Omental fat pad (tissue), 4 donors: Measurements from ENCODE around the gene SORD. TPM values are rescaled to one million over a fixed set of nuclear protein-coding genes. Genes with fewer than 3 reads are reported as not detected.

Experiments used
- ATAC-seq: fragments of 150-250 bp; one replicate; pipeline ENCODE4 v1.9.1; 2016; ENCODE audit warnings: mild to moderate bottlenecking, moderate library complexity; ENCODE audit not compliant: low FRiP score
- DNase-seq: peaks from one replicate; pipeline ENCODE4 v3.0.0-alpha.2; 2019; ENCODE audit warnings: low spot score
- CTCF ChIP-seq, 3 donors: fragments of 450-650 bp; IDR thresholded peaks; one replicate each; pipeline ENCODE4 v1.5.1; 2016 to 2017; ENCODE audit warnings: antibody characterized with exemption in 3 of 3, mild to moderate bottlenecking in 3 of 3, moderate library complexity in 2 of 3
- total RNA-seq, 4 donors: library from RNA; depleted of rRNA; stranded (reverse); fragments of >200 nt; gene quantifications; one replicate each; pipeline ENCODE4 v1.1.0, GENCODE V29; 2016

SORD gene
- total RNA-seq, 4 donors from 2014 or later = 4.9 to 12.2 (median 6.7) TPM

- DNase-seq = no peak
- TF ChIP-seq CTCF (IDR thresholded peaks at IDR 0.05) = no peak
- peak; percentile 11 for ATAC-seq
Observed at GRCh38 chr15:45114076-45114750, 91.2 kb downstream of the SORD start, which contains the start of the genes DUOX2 and DUOXA2. DUOX2 (minus strand) TSS chr15:45114172; CDS start chr15:45113411, 761 bp downstream. DUOXA2 (plus strand) TSS chr15:45114326; CDS start chr15:45114606, 280 bp downstream.

- TF ChIP-seq CTCF (IDR thresholded peaks at IDR 0.05) = no peak
- DNase-seq (no peak), ATAC-seq (no peak)
Observed at GRCh38 chr15:45114751-45115085, 91.7 kb downstream of the SORD start.

GRCh38 chr15:45115312-45115820, 92.4 kb downstream of the SORD start:
- DNase-seq (no peak), ATAC-seq (no peak)
- TF ChIP-seq CTCF (IDR thresholded peaks at IDR 0.05) = no peak

- no peak for DNase-seq
- TF ChIP-seq CTCF (IDR thresholded peaks at IDR 0.05) = no peak
- ATAC-seq = no peak
Observed at GRCh38 chr15:45116006-45116481, 93.0 kb downstream of the SORD start.

- ATAC-seq (no peak), DNase-seq (no peak)
Observed at GRCh38 chr15:45116482-45117307, 93.7 kb downstream of the SORD start.

More at GRCh38 chr15:45116482-45117307, 93.7 kb downstream of the SORD start:
- TF ChIP-seq CTCF (IDR thresholded peaks at IDR 0.05) = no peak
